SJSA1 (cell line): ENCODE results near the gene GLI1. TPM values are rescaled to one million over a fixed set of nuclear protein-coding genes. Genes with fewer than 3 reads are reported as not detected.

ENCODE experiments used
- DNase-seq, 2 experiments: peaks; one replicate each; pipeline ENCODE4 v3.0.0-alpha.2; 2015 to 2020; ENCODE audit warnings: low spot score in 2 of 2, low read depth in 1 of 2
- H3K27ac ChIP-seq: fragments of 250-450 bp; sonication (Bioruptor Pico); 2 replicates; pipeline ENCODE4 v1.5.1; 2020; ENCODE audit warnings: mild to moderate bottlenecking, moderate library complexity
- H3K27me3 ChIP-seq: fragments of 250-450 bp; sonication (Bioruptor Pico); replicated peaks from 2 replicates; pipeline ENCODE4 v1.5.1; 2020; ENCODE audit warnings: mild to moderate bottlenecking, moderate library complexity
- H3K36me3 ChIP-seq: fragments of 250-450 bp; sonication (Bioruptor Pico); 2 replicates; pipeline ENCODE4 v1.5.1; 2020; ENCODE audit warnings: mild to moderate bottlenecking
- H3K4me1 ChIP-seq: fragments of 250-450 bp; sonication (Bioruptor Pico); replicated peaks from 2 replicates; pipeline ENCODE4 v1.6.1; 2021; ENCODE audit warnings: mild to moderate bottlenecking
- H3K4me3 ChIP-seq: fragments of 250-450 bp; sonication (Bioruptor Pico); 2 replicates; pipeline ENCODE4 v1.5.1; 2020; ENCODE audit warnings: mild to moderate bottlenecking
- H3K9me3 ChIP-seq: fragments of 250-450 bp; sonication (Bioruptor Pico); replicated peaks from 2 replicates; pipeline ENCODE4 v1.5.1; 2020; ENCODE audit warnings: mild to moderate bottlenecking
- total RNA-seq: library from RNA; depleted of rRNA; stranded (reverse); fragments of >200 nt; shearing (Covaris generic); gene quantifications from 2 replicates; pipeline ENCODE4 v1.2.3, GENCODE V29; 2014

Gene GLI1
- total RNA-seq, 1 experiment from 2014 or later = 323 TPM

GRCh38 chr12:57460468-57460784, 841 bp downstream of the GLI1 start:
- H3K27ac ChIP-seq = peak overlapping the region; percentile 92
- no peaks in the 10 kb centered on the region for H3K27me3 ChIP-seq
- peaks cover 60% of the 10 kb centered on the region for H3K4me1 ChIP-seq
- no peak for DNase-seq
- H3K36me3 ChIP-seq = peaks cover 68% of the 10 kb centered on the region
- H3K4me3 ChIP-seq = peak overlapping the region; percentile 50
- no peaks in the 10 kb centered on the region for H3K9me3 ChIP-seq

- H3K27ac ChIP-seq = peak overlapping the region; percentile 92
- H3K27me3 ChIP-seq = no peaks in the 10 kb centered on the region
- H3K9me3 ChIP-seq = no peaks in the 10 kb centered on the region
- peak in 1 of 2 experiments; percentile 100 for DNase-seq
- peaks cover 68% of the 10 kb centered on the region for H3K36me3 ChIP-seq
- peak overlapping the region; percentile 50 for H3K4me3 ChIP-seq
- peaks cover 60% of the 10 kb centered on the region for H3K4me1 ChIP-seq
Observed at GRCh38 chr12:57460841-57461275, 1.3 kb downstream of the GLI1 start.

GRCh38 chr12:57461276-57461916, 1.8 kb downstream of the GLI1 start:
- no peaks in the 10 kb centered on the region for H3K27me3 ChIP-seq
- peaks cover 55% of the 10 kb centered on the region for H3K4me1 ChIP-seq
- DNase-seq = peak in 1 of 2 experiments; percentile 100
- H3K4me3 ChIP-seq = peak overlapping the region; percentile 50
- peaks cover 68% of the 10 kb centered on the region for H3K36me3 ChIP-seq
- no peaks in the 10 kb centered on the region for H3K9me3 ChIP-seq
- peak overlapping the region; percentile 92 for H3K27ac ChIP-seq

- H3K36me3 ChIP-seq = peaks cover 68% of the 10 kb centered on the region
- peak overlapping the region; percentile 50 for H3K4me3 ChIP-seq
- H3K4me1 ChIP-seq = peaks cover 51% of the 10 kb centered on the region
- H3K27me3 ChIP-seq = no peaks in the 10 kb centered on the region
- no peaks in the 10 kb centered on the region for H3K9me3 ChIP-seq
- no peak for DNase-seq
- H3K27ac ChIP-seq = peak overlapping the region; percentile 92
Observed at GRCh38 chr12:57461917-57462250, 2.3 kb downstream of the GLI1 start.

GRCh38 chr12:57462251-57462911, 2.8 kb downstream of the GLI1 start:
- Histone ChIP-seq H3K36me3 (peaks cover 68% of the 10 kb centered on the region), H3K4me3 (peak overlapping the region; percentile 50), H3K27ac (peak overlapping the region; percentile 92), H3K9me3 (no peaks in the 10 kb centered on the region), H3K4me1 (peaks cover 47% of the 10 kb centered on the region), H3K27me3 (no peaks in the 10 kb centered on the region)
- peak in 1 of 2 experiments; percentile 100 for DNase-seq

GRCh38 chr12:57462912-57463253, 3.3 kb downstream of the GLI1 start:
- Histone ChIP-seq H3K36me3 (peaks cover 70% of the 10 kb centered on the region), H3K9me3 (no peaks in the 10 kb centered on the region)

GRCh38 chr12:57464569-57464968, 5.0 kb downstream of the GLI1 start:
- Histone ChIP-seq H3K36me3 (peaks cover 75% of the 10 kb centered on the region), H3K27ac (no peak overlapping the region), H3K4me1 (peaks cover 27% of the 10 kb centered on the region), H3K27me3 (no peaks in the 10 kb centered on the region), H3K4me3 (no peak overlapping the region), H3K9me3 (no peaks in the 10 kb centered on the region)
- peak; percentile 69 to 96 for DNase-seq

More at GRCh38 chr12:57462912-57463253, 3.3 kb downstream of the GLI1 start:
- no peak overlapping the region for H3K27ac ChIP-seq
- H3K27me3 ChIP-seq = no peaks in the 10 kb centered on the region
- H3K4me1 ChIP-seq = peaks cover 42% of the 10 kb centered on the region
- H3K4me3 ChIP-seq = peak overlapping the region; percentile 50
- DNase-seq = no peak

GRCh38 chr12:57465030-57465746, 5.6 kb downstream of the GLI1 start:
- 0 out of 2 replicates have a peak, but pooled peaks cover 3% of the 10 kb centered on the region for H3K9me3 ChIP-seq
- H3K27me3 ChIP-seq = no peaks in the 10 kb centered on the region
- H3K4me1 ChIP-seq = peaks cover 27% of the 10 kb centered on the region
- H3K27ac ChIP-seq = no peak overlapping the region
- H3K4me3 ChIP-seq = no peak overlapping the region
- peaks cover 81% of the 10 kb centered on the region for H3K36me3 ChIP-seq
- peak; percentile 73 to 96 for DNase-seq

- H3K4me3 ChIP-seq = no peak overlapping the region
- H3K9me3 ChIP-seq = 0 out of 2 replicates have a peak, but pooled peaks cover 3% of the 10 kb centered on the region
- H3K36me3 ChIP-seq = peaks cover 86% of the 10 kb centered on the region
- H3K4me1 ChIP-seq = peaks cover 20% of the 10 kb centered on the region
- DNase-seq = peak; percentile 75 to 94
- H3K27ac ChIP-seq = no peak overlapping the region
- no peaks in the 10 kb centered on the region for H3K27me3 ChIP-seq
Observed at GRCh38 chr12:57465747-57466505, 6.3 kb downstream of the GLI1 start.

GRCh38 chr12:57467212-57467874, 7.8 kb downstream of the GLI1 start:
- peak; percentile 70 to 95 for DNase-seq
- H3K9me3 ChIP-seq = peaks cover 3% of the 10 kb centered on the region; the same call in 1 of the 2 replicates
- no peaks in the 10 kb centered on the region for H3K27me3 ChIP-seq
- peaks cover 10% of the 10 kb centered on the region for H3K4me1 ChIP-seq
- peaks cover 96% of the 10 kb centered on the region for H3K36me3 ChIP-seq
- H3K27ac ChIP-seq = no peak overlapping the region
- no peak overlapping the region for H3K4me3 ChIP-seq

GRCh38 chr12:57467915-57468314, 8.3 kb downstream of the GLI1 start:
- H3K9me3 ChIP-seq = peaks cover 3% of the 10 kb centered on the region; the same call in 1 of the 2 replicates
- no peaks in the 10 kb centered on the region for H3K27me3 ChIP-seq
- peaks cover 100% of the 10 kb centered on the region for H3K36me3 ChIP-seq
- DNase-seq = peak; percentile 76 to 96
- no peak overlapping the region for H3K4me3 ChIP-seq
- H3K27ac ChIP-seq = no peak overlapping the region
- H3K4me1 ChIP-seq = peaks cover 4% of the 10 kb centered on the region

GRCh38 chr12:57469296-57470164, 9.9 kb downstream of the GLI1 start:
- H3K27me3 ChIP-seq = no peaks in the 10 kb centered on the region
- peaks cover 84% of the 10 kb centered on the region for H3K36me3 ChIP-seq

More at GRCh38 chr12:57469296-57470164, 9.9 kb downstream of the GLI1 start:
- H3K4me1 ChIP-seq = no peaks in the 10 kb centered on the region
- H3K4me3 ChIP-seq = no peak overlapping the region
- peaks cover 3% of the 10 kb centered on the region; the same call in 1 of the 2 replicates for H3K9me3 ChIP-seq
- DNase-seq = peak; percentile 76 to 96
- H3K27ac ChIP-seq = no peak overlapping the region
